ENCODE results near the gene DLL3.

- TF ChIP-seq, protein P1, sequence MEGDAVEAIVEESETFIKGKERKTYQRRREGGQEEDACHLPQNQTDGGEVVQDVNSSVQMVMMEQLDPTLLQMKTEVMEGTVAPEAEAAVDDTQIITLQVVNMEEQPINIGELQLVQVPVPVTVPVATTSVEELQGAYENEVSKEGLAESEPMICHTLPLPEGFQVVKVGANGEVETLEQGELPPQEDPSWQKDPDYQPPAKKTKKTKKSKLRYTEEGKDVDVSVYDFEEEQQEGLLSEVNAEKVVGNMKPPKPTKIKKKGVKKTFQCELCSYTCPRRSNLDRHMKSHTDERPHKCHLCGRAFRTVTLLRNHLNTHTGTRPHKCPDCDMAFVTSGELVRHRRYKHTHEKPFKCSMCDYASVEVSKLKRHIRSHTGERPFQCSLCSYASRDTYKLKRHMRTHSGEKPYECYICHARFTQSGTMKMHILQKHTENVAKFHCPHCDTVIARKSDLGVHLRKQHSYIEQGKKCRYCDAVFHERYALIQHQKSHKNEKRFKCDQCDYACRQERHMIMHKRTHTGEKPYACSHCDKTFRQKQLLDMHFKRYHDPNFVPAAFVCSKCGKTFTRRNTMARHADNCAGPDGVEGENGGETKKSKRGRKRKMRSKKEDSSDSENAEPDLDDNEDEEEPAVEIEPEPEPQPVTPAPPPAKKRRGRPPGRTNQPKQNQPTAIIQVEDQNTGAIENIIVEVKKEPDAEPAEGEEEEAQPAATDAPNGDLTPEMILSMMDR (conservative IDR thresholded peaks at IDR 0.05): no peak
- no peak for TF ChIP-seq EZH2 (IDR thresholded peaks at IDR 0.05; ENCODE audit: low read depth)
These were observed 33.1 kb downstream of the DLL3 start for GRCh38 chr19:39531834-39532232.

Measured in PC-9 (cell line).